GM12892 (cell line): ENCODE results near the gene PPCDC.

ENCODE experiments used
- POLR2A ChIP-seq: IDR thresholded peaks from 2 replicates; pipeline ENCODE4 v1.6.1; 2011; ENCODE audit warnings: low read depth, low read length, control low read depth
- POLR2AphosphoS5 ChIP-seq: IDR thresholded peaks from 2 replicates; pipeline ENCODE4 v1.6.1; 2011; ENCODE audit warnings: low read depth, low read length, control low read depth
- TAF1 ChIP-seq: IDR thresholded peaks from 2 replicates; pipeline ENCODE4 v1.6.1; 2011; ENCODE audit warnings: low read depth, mild to moderate bottlenecking, control low read depth, low read length, borderline replicate concordance

- no peak for TF ChIP-seq POLR2A
- TF ChIP-seq POLR2AphosphoS5: no peak
- no peak for TF ChIP-seq TAF1
Observed at GRCh38 chr15:75056036-75056435, 32.6 kb downstream of the PPCDC start.
